ENCODE measurements around the gene TAC3. TPM values are rescaled to one million over a fixed set of nuclear protein-coding genes. Genes with fewer than 3 reads are reported as not detected.
A peak's percentile ranks its signal among the peaks of the same experiment; 100 is the strongest.

The TAC3 gene
- total and polyA plus RNA-seq, 2 of the 4 experiments (the other 2 are of a cell fraction) = 0.94 TPM; not detected in 1

DNA sequence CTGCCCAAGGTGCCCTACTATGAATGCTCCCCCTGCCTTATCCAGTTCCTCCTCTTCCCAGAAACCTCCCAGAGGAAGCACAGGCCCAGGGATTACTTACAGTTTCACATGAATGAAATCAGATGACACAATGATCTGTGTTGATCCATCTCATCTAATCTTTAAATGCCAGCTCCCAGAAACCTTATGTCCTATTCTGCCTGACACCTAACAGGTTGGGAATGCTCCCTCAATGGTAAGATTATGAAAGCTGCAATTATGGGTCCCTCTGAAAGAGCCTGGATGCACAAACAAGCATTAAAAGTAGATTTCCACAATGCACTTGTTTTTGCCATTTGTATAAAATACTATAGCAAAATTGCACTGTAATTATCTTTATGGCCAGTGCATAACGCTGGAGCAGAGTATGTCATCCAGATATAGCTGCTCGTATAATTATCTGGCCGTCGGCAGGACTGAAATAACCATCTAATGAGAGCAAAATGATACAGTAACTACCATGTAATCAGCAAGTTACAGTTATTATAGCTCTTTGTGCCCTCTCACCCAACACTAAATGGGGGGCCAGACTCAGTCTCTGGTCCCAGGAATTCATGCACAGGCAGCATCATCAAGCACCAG lies 5.6 kb downstream of the TAC3 start:
- BruUV-seq (replicated peaks) = no TSS peak
- peak overlapping the region; percentile 2; the same call in 1 of the 2 replicates for H2AK5ac ChIP-seq (ENCODE audit: low read depth, low read length)
- H3K9me1 ChIP-seq (ENCODE audit: insufficient read depth, low read length) = no peaks in the 10 kb centered on the region
- H3K4ac ChIP-seq (ENCODE audit: low read depth, low read length) = no peak overlapping the region
- intact Hi-C loops (cut with micrococcal nuclease) (no loop called here), dilution Hi-C loops (cut with HindIII; ENCODE audit: low sequenced_read_pairs, unreplicated experiment) (no loop called here), in situ Hi-C loops (cut with MboI; ENCODE audit: low sequenced_read_pairs) (no loop called here)
- no peak overlapping the region for H3K27ac ChIP-seq (ENCODE audit: insufficient read depth, low read length)
- H2BK120ac ChIP-seq (ENCODE audit: low read depth, low read length) = no peak overlapping the region
- 100% methylated on average over 4 of the region's 4 CpGs; no CpG with 5 or more reads in 1 of the 2 experiments for WGBS, 2 experiments (ENCODE audit: extremely low coverage in 2 of 2, insufficient read length in 1 of 2)
- H4K5ac ChIP-seq (ENCODE audit: low read depth, low read length) = no peak overlapping the region
- H2AFZ ChIP-seq (replicated peaks; ENCODE audit: low read length, poor library complexity) = no peak overlapping the region
- H4K20me1 ChIP-seq (ENCODE audit: insufficient read depth, low read length) = no peaks in the 10 kb centered on the region
- H3K23ac ChIP-seq (ENCODE audit: low read depth, low read length) = no peak overlapping the region
- H2BK15ac ChIP-seq (ENCODE audit: low read depth, low read length) = no peak overlapping the region
- no peaks in the 10 kb centered on the region for H3K9me3 ChIP-seq (ENCODE audit: control insufficient read depth, insufficient read depth, low read length)
- no peak overlapping the region for H2BK5ac ChIP-seq (ENCODE audit: low read depth, low read length, poor library complexity, severe bottlenecking)
- no peak overlapping the region for H3K9ac ChIP-seq (ENCODE audit: low read depth, low read length)
- no peak overlapping the region for H3K18ac ChIP-seq (ENCODE audit: low read depth, low read length)
- peaks cover 33% of the 10 kb centered on the region for H3K27me3 ChIP-seq (ENCODE audit: control insufficient read depth, insufficient read depth, low read length)
- DNase-seq = no peak
- H3K4me2 ChIP-seq (ENCODE audit: low read depth, low read length) = no peak overlapping the region
- no peaks in the 10 kb centered on the region for H3K36me3 ChIP-seq (ENCODE audit: control insufficient read depth, insufficient read depth, low read length)
- TF ChIP-seq RFX5 (IDR thresholded peaks at IDR 0.05; ENCODE audit: low read depth, low read length) (no peak), MAZ (IDR thresholded peaks at IDR 0.05; ENCODE audit: borderline replicate concordance, low read depth, low read length) (no peak), POLR2A (IDR thresholded peaks at IDR 0.05; ENCODE audit: low read depth, low read length) (no peak), MAFK (IDR thresholded peaks at IDR 0.05; ENCODE audit: low read depth, low read length) (no peak)
- ChIA-PET POLR2A (ENCODE audit: unreplicated experiment) (no interaction called here), CTCF (interaction anchor here (0.6 to 0.9 kb wide), 2 partner anchors 50 to 51 kb away, joined by 3 read pairs; no protein-coding TSS in a partner anchor)
- peaks cover 3 to 9% of the 10 kb centered on the region in 2 experiments for H3K79me1 ChIP-seq (ENCODE audit: low read depth in 1 of 2, low read length in 2 of 2)
- no peak overlapping the region for H4K91ac ChIP-seq (ENCODE audit: insufficient read depth, low read depth, low read length)
- no peak overlapping the region for H2AK9ac ChIP-seq (replicated peaks; ENCODE audit: low read depth, low read length, poor library complexity)
- no peak overlapping the region for H3K14ac ChIP-seq (replicated peaks; ENCODE audit: low read depth, low read length)
- no peak overlapping the region for H3K56ac ChIP-seq (ENCODE audit: extremely low read depth, insufficient read depth, low read length)
- no peak overlapping the region for H2BK20ac ChIP-seq (ENCODE audit: low read depth, low read length)
- H3K4me3 ChIP-seq (ENCODE audit: insufficient read depth, low read depth, low read length) = no peak overlapping the region
- no peak for ATAC-seq (ENCODE audit: low read depth)
- no peak overlapping the region for H4K8ac ChIP-seq (ENCODE audit: low read depth in 2 of 2, low read length in 2 of 2)
- peaks cover 6% of the 10 kb centered on the region for H3K4me1 ChIP-seq (ENCODE audit: control insufficient read depth, insufficient read depth, low read length)
